Fibroblast of lung (primary cell): ENCODE measurements around the gene ALDH6A1. TPM values are rescaled to one million over a fixed set of nuclear protein-coding genes. Genes with fewer than 3 reads are reported as not detected.

Source experiments
- DNase-seq, 2 donors: peaks; one replicate each; pipeline versions ENCODE4 v3.0.0 to v3.0.0-alpha.2; 2010; ENCODE audit warnings: low read depth in 2 of 2
- H2AFZ ChIP-seq: 2 replicates; pipeline ENCODE4 v1.5.1; 2012; ENCODE audit warnings: low read length, control low read depth, inconsistent platforms
- H3K27ac ChIP-seq: 2 replicates; pipeline ENCODE4 v1.5.1; 2011; ENCODE audit warnings: low read length, control low read depth; ENCODE audit not compliant: insufficient read depth
- H3K27me3 ChIP-seq: 2 replicates; pipeline ENCODE4 v1.5.1; 2011; ENCODE audit warnings: mild to moderate bottlenecking, low read length; ENCODE audit not compliant: control insufficient read depth, insufficient read depth
- H3K36me3 ChIP-seq: 2 replicates; pipeline ENCODE4 v1.5.1; 2011; ENCODE audit warnings: low read length; ENCODE audit not compliant: control insufficient read depth, insufficient read depth
- H3K4me1 ChIP-seq: 2 replicates; pipeline ENCODE4 v1.5.1; 2011; ENCODE audit warnings: low read length; ENCODE audit not compliant: control insufficient read depth, insufficient read depth; ENCODE audit errors: extremely low read depth
- H3K4me2 ChIP-seq: 2 replicates; pipeline ENCODE4 v1.5.1; 2011; ENCODE audit warnings: low read length, control low read depth; ENCODE audit not compliant: insufficient read depth; ENCODE audit errors: extremely low read depth
- H3K4me3 ChIP-seq, 4 experiments: fragments of 200-600 bp in 1 of 4; sonication (generic) in 1 of 4; replicated peaks in 1 of 4; 2 replicates each; pipeline ENCODE4 v1.5.1; 2011 to 2016; ENCODE audit warnings: low read length in 4 of 4, low read depth in 3 of 4, mild to moderate bottlenecking in 3 of 4, control low read depth in 2 of 4, inconsistent platforms in 1 of 4, mixed read lengths in 1 of 4; ENCODE audit not compliant: insufficient read depth in 1 of 4; ENCODE audit errors: control extremely low read depth in 1 of 4
- H3K79me2 ChIP-seq: 2 replicates; pipeline ENCODE4 v1.5.1; 2012; ENCODE audit warnings: mild to moderate bottlenecking, low read length, inconsistent platforms; ENCODE audit not compliant: control insufficient read depth, insufficient read depth
- H3K9ac ChIP-seq: 2 replicates; pipeline ENCODE4 v1.5.1; 2011; ENCODE audit warnings: mild to moderate bottlenecking, low read length, control low read depth; ENCODE audit not compliant: insufficient read depth
- H3K9me3 ChIP-seq: 2 replicates; pipeline ENCODE4 v1.5.1; 2012; ENCODE audit warnings: low read depth, low read length; ENCODE audit not compliant: control insufficient read depth, insufficient read depth
- H4K20me1 ChIP-seq: 2 replicates; pipeline ENCODE4 v1.5.1; 2011; ENCODE audit warnings: low read length; ENCODE audit not compliant: control insufficient read depth, insufficient read depth; ENCODE audit errors: extremely low read depth
- EZH2 ChIP-seq: IDR thresholded peaks from 2 replicates; pipeline ENCODE4 v1.5.1; 2012; ENCODE audit warnings: low read length, control low read depth, mild to moderate bottlenecking; ENCODE audit errors: missing control alignments
- polyA plus RNA-seq, 2 donors: library from polyadenylated mRNA; depleted of rRNA in 1 of 2; stranded (reverse) in 1 of 2; unstranded in 1 of 2; fragments of >200 nt; gene quantifications; 2 replicates each; pipeline ENCODE4 v1.2.1, GENCODE V29; 2011 to 2012; ENCODE audit warnings: missing spikeins in 1 of 2
- total RNA-seq: library from RNA; depleted of rRNA; stranded (reverse); fragments of >200 nt; gene quantifications from 2 replicates; pipeline ENCODE4 v1.2.1, GENCODE V29; 2014
- TF ChIP-seq, protein P1 (sequence below), 2 donors: IDR thresholded peaks in 1 of 2; conservative IDR thresholded peaks in 1 of 2; 1 replicate in 1 of 2; 2 replicates in 1 of 2; pipeline ENCODE4 v1.5.1; 2011 to 2012; ENCODE audit warnings: low read length in 2 of 2, control low read depth in 1 of 2, inconsistent platforms in 1 of 2, low read depth in 1 of 2, mild to moderate bottlenecking in 1 of 2

ALDH6A1 gene
- total and polyA plus RNA-seq, 2 donors (not counting 1 experiment from before 2014, with no cell fraction given): 16.2 to 38.6 TPM

- Histone ChIP-seq H3K4me2 (no peak overlapping the region), H3K27me3 (no peaks in the 10 kb centered on the region), H3K9me3 (no peaks in the 10 kb centered on the region), H3K27ac (no peak overlapping the region), H3K9ac (no peak overlapping the region), H3K4me1 (no peaks in the 10 kb centered on the region), H2AFZ (no peak overlapping the region), H3K79me2 (no peaks in the 10 kb centered on the region), H4K20me1 (no peaks in the 10 kb centered on the region), H3K36me3 (no peaks in the 10 kb centered on the region), H3K4me3 (no peak overlapping the region)
- no peak for DNase-seq
- no peak for TF ChIP-seq EZH2
- TF ChIP-seq, protein P1, sequence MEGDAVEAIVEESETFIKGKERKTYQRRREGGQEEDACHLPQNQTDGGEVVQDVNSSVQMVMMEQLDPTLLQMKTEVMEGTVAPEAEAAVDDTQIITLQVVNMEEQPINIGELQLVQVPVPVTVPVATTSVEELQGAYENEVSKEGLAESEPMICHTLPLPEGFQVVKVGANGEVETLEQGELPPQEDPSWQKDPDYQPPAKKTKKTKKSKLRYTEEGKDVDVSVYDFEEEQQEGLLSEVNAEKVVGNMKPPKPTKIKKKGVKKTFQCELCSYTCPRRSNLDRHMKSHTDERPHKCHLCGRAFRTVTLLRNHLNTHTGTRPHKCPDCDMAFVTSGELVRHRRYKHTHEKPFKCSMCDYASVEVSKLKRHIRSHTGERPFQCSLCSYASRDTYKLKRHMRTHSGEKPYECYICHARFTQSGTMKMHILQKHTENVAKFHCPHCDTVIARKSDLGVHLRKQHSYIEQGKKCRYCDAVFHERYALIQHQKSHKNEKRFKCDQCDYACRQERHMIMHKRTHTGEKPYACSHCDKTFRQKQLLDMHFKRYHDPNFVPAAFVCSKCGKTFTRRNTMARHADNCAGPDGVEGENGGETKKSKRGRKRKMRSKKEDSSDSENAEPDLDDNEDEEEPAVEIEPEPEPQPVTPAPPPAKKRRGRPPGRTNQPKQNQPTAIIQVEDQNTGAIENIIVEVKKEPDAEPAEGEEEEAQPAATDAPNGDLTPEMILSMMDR (conservative IDR thresholded peaks at IDR 0.05 in 1 of 2, IDR thresholded peaks at IDR 0.05 in 1 of 2; ENCODE audit: low read depth in 1 of 2, low read length in 2 of 2): no peak
Measured at GRCh38 chr14:74049876-74050495, 34.3 kb downstream of the ALDH6A1 start.

DNA sequence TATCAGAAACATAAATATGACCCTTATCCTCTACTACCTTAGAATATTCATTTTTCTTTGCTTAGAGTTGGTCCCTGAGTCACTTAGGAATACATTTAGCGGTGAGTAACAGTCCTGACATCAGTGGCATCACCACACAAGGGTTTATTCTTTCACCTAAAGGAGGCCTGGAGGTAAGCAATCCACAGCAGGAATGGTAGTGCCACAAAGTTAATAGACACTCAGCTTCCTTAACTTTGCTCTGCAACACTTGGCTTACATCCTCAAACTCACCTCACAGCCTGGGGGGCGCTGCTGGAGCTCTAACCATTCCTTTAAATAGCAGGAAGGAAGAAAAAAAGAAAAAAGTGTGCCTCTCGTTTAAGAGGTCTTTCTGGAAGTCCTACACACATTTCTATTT lies 36.0 kb downstream of the ALDH6A1 start:
- no peak overlapping the region for H3K27ac ChIP-seq
- DNase-seq: peak in 1 of 2 donors; percentile 36
- H2AFZ ChIP-seq: no peak overlapping the region
- no peaks in the 10 kb centered on the region for H3K27me3 ChIP-seq
- H4K20me1 ChIP-seq: no peaks in the 10 kb centered on the region
- H3K4me1 ChIP-seq: no peaks in the 10 kb centered on the region
- no peak overlapping the region for H3K4me2 ChIP-seq
- H3K4me3 ChIP-seq: no peak overlapping the region
- H3K79me2 ChIP-seq: no peaks in the 10 kb centered on the region
- no peaks in the 10 kb centered on the region for H3K9me3 ChIP-seq
- no peaks in the 10 kb centered on the region for H3K36me3 ChIP-seq
- TF ChIP-seq EZH2: no peak
- TF ChIP-seq, protein P1 (conservative IDR thresholded peaks at IDR 0.05 in 1 of 2, IDR thresholded peaks at IDR 0.05 in 1 of 2; ENCODE audit: low read depth in 1 of 2, low read length in 2 of 2): no peak
- no peak overlapping the region for H3K9ac ChIP-seq

DNA sequence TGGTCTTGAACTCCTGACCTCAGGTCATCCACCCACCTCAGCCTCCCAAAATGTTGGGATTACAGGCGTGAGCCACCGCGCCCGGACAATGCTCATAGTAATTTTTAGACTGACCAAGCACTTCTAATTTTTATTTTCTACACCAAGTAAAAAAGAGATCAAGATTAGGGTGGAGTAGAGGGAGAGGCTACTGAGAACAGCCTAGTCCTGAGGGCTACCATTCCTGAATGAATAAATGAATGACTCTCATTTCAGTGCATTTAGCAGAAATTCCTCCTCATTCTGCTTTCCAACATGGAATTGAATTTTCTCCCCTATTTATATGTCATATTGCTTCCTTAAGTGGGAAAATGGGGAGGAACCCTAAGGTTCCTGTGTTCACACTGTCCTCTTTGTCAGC lies 38.7 kb downstream of the ALDH6A1 start:
- Histone ChIP-seq H3K4me1 (no peaks in the 10 kb centered on the region), H3K9me3 (no peaks in the 10 kb centered on the region), H3K27ac (no peak overlapping the region), H3K36me3 (no peaks in the 10 kb centered on the region), H4K20me1 (no peaks in the 10 kb centered on the region), H3K9ac (no peak overlapping the region), H3K4me3 (no peak overlapping the region), H3K79me2 (no peaks in the 10 kb centered on the region), H2AFZ (no peak overlapping the region), H3K27me3 (no peaks in the 10 kb centered on the region), H3K4me2 (no peak overlapping the region)
- TF ChIP-seq, protein P1 (conservative IDR thresholded peaks at IDR 0.05 in 1 of 2, IDR thresholded peaks at IDR 0.05 in 1 of 2; ENCODE audit: low read depth in 1 of 2, low read length in 2 of 2): no peak
- TF ChIP-seq EZH2: no peak
- no peak for DNase-seq
